Activated CD8-positive, alpha-beta memory T cell treated with anti-CD3 and anti-CD28 coated beads, Interleukin-2, amount 50 U/mL, for 24 hours (primary cell): ENCODE measurements around the gene EYA4.

Source experiments
- DNase-seq: peaks from one replicate; pipeline ENCODE4 v3.0.0-alpha.2; 2020; ENCODE audit errors: extremely low read depth

Gene EYA4

DNA sequence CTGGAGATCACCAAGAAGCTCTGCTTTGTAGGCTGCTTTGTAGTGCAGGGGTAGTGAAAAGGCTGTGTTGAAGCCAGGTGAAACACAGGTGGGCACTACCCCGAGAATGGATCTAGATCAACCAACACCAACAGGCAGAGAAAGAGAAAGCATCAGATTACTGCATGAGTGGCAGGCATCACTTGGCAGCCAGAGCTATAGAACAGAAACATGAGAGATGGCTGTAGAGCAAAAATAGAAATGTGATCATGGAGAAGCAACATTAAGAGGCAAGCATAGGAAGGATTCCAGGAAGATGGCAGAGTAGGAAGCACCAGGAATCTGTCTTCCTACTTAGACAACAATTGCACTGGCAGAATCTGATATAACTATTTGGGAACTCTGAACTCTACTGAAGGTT, 336.7 kb downstream of the EYA4 start:
- DNase-seq: no peak
